Activated CD4-positive, alpha-beta T cell treated with anti-CD3 and anti-CD28 coated beads for 24 hours (primary cell): ENCODE data around the gene SPTBN1.

Source experiments
- DNase-seq, 2 donors: peaks; one replicate each; pipeline ENCODE4 v3.0.0-alpha.2; 2020; ENCODE audit warnings: low read depth in 2 of 2

SPTBN1 gene

DNA sequence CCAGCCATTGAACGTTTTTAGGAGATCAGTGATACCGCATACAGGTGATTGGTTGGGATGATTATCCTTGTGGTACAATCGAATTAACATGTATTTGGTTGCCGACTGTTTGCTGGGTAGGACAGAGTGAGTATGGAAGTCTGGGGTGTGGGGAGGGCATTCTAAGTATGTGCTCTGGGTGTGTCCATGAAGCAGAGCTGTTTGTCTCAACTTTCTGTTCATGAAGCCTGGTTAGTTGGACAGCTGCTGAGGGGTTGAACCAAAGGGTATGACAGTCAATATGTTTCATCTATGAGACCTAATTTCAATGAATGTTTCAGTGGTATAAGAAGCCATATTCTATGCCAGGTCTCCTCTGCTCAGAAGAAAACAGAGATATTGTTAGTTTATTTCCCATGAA, 21.9 kb upstream of the SPTBN1 start:
- DNase-seq = no peak

DNA sequence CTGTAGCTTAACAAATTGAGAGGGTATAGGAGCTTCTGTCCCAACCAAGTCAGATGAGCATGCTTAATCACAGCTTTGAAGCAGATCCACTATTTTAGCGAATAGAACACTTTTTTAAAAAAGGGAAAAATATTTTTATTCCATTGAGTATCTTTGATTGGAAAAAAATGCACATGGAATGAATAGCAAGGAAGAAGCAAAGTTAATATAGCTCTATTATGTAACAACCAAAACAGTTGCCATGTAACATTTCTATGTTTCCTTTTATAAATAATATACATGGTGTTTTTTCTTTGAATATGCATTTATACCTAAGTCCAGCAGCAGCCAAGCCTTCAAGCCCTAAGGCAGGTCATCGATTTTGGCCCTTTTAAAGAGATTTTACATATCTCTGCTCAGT, 21.4 kb upstream of the SPTBN1 start:
- DNase-seq = no peak

DNA sequence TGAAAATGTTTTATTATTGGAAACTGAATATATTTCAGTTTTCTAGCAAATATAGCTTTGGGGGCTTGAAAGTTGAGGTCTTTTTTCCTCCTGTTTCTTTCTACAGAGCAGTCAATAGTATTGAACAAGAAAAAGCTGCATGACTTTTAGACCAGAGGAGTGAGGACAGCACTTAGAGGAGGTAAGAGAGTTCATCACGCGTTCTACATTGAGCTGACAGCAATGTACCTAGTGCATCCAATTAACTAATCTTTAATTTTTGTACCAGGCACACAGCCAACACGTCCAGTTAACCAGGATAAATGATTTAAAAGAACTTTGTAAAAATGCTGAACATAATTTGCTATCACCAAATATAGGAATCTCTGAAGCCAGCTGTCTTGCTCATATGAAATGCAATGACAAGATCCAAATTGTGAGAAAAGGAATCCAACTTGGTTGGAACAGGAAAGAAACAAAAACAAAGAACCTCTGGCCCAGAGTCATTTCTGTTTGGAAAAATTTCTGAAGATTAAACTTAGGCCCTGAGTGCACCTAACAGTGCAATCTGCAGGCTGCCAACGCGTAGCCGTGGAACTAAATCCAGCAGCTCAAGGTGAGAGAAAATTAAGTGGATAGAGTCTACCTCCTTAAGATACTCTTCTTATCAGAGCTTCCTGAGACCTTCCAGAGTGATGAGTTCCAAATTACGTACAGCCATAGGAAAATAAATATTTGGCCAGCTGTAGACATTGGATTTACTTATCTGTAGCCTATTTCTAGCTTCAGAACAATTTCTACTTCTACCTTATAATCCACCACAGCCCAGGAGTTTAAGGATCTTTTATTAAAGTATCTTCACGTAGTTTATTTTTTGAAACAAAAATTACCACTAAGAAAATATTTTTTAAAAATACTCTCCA, 20.6 kb upstream of the SPTBN1 start:
- no peak for DNase-seq

DNA sequence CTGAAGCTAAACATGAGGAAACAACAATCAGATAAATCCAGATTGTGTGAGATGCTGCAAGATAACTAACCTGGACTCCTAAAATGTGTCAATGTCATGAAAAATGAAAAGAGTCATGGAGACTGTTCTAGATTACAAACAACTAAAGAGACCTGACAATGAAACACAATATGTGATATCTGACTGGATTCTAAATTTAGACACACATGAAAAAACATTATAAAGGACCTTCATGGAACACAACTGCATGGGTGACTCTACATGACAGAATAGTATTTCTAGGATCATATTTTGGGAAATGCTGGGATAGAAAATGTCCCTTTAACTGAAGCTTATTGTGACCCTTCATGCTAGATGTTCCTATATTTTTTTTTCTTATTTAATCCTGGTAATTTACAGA, 18.5 kb upstream of the SPTBN1 start:
- no peak for DNase-seq

DNA sequence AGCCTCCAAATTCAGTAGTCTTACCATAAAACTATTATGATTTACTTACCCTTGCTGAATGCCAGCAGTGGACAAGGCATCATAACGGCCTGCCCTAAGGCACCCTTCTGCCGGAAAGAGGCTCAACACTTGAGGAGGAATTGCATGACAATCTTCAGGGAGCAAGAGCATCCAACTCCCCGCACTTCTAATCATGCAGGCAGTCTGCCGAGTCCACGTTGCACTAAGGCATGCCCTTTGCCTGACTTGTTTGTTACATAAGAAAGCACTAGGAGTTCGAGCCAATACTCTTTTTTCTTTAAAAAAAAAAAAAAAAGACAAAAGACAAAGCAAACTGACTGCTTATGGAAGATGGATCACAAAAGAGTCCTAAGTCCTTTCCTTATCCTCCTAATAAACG, 17.9 kb upstream of the SPTBN1 start:
- no peak for DNase-seq

DNA sequence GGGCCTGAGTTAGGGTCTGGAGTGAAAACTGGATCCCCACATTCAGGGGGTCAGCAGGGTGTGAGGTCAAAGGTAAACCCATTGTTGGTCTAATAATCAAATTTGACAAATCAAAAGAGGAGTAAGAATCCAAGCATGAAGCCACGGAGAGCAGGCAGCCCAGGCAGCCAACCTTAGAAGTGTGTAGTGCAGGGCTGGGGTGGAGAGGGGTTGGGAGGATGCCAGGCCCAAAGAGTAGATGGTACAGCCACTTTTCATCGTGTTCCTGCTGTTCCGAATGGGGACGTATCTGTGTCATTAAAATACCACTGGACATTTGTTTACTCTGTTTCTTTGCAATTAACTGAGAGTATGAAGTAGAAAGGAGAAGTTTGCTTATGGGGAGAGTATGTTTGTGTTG, 16.5 kb upstream of the SPTBN1 start:
- DNase-seq = no peak

DNA sequence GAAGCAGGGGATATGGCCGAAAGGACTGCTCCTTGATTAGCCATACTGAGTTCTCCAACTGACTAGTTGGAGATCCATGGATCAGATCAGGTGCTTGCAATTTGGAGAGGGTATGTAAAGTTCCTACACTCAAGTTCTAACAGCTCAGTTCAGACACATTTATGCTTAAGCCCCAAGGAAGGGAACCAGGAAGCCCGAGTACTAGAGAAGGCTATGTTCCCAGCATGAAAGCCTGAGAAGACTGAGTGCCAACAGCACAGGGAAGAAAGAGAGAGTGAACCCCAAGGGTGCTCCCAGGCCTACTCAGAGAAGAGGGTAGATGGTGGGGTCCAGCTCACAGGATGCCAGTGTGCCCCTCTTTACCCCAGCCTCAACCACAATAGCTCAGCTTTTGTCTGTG, 16.1 kb upstream of the SPTBN1 start:
- DNase-seq = no peak

DNA sequence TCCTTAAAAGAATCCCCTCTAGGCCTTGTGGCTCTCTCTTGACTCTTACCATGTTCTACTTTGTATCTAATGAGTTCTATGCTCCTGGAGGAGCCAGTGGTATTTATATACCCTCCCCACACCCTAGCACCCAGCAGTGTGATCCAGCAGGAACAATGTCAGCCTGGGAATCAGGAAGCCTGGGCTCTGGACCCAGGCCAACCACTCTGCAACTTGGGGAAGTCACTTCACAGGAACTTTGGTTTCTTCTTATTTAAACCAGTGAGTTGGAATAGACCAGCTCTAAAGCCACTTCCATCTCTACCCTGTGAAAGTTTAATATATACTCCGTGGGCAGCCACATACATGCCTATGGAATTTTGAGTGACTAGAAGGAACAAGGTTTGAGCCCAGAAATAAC, 11.6 kb upstream of the SPTBN1 start:
- DNase-seq = no peak

DNA sequence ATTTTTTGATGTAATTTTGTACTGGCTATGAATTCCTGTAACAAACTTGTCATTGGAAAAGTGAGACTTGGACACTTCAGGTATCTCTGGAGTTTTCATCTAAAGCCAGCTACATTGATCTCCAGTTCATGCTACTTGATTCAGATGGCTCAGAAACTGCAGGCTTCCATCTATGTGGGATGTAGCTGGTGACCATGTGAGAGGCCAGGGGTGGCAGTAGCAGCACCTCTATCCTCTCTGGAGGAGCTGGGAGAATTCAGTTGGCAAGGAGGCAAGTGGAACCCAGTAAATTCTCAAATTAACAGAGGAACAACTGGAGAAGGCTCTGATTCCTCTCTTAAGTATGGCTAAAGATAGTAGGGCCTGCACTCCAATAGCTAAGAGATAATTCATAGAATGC, 10.0 kb upstream of the SPTBN1 start:
- no peak for DNase-seq

DNA sequence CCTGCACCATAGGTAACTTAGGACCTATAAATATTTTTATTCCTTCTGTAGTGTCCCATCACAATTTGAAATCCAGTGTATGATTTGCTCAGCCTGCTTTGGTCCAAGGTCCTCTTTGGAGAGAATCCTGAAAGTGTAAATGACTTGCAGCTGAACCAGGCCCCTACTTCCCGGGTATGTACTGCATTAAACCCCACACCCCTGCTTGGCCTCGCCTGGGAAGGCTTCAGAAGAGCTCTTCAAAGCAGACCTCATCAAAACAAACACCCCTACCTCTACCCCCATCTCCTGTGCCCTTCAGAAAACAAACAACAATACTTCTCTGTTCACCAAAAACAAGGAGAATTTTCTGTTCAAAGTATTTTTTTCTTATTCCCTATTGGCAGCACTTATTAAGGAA, 9.5 kb upstream of the SPTBN1 start:
- no peak for DNase-seq

DNA sequence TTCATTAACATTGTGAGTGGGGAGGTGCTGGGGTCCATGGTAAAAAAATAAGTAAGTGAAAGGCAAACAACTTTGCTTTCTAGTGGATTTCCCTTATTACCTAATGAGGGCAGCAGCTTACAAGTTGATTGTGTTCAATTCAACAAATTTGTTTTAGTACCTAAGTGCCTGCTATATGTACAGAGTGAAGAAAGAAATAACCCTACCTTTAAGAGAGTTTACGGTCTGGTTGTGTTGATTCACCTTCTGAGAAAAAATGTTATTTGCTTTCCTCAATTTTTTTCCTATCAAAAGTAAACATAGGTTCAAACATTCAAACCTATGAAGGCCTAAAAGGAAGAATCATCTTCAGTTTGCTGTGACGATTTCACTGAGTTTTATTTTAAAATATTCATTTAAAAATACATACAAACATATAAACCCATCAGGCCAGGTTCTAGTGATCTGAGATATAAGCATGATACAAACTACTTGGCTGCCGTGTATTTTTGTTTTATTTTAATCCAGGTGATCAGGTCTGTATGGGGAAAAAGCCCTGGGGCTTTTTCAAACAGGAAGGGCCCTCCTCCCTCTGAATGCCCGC, 1.5 kb upstream of the SPTBN1 start:
- DNase-seq = no peak

DNA sequence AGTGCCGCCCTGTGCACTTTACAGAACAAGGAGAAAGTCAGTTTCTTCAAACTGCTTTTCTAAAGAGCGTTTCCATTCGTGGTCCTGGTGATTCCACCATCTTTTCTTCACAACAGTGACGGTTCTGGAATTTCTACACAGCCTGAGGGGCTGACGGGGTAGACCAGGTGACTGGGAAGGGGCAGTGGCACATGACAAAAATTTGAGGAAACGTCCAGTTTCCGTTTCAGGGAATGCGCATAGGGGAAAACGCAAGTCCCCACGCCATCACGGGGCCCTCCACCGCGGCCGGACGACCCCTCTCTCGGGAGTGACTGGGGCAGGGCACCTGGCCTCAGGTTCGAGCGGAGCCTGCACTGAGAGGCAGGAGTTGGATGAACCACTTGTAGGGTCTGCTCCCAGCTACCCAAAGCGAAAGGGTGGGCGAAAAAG, 980 bp upstream of the SPTBN1 start:
- DNase-seq = no peak

DNA sequence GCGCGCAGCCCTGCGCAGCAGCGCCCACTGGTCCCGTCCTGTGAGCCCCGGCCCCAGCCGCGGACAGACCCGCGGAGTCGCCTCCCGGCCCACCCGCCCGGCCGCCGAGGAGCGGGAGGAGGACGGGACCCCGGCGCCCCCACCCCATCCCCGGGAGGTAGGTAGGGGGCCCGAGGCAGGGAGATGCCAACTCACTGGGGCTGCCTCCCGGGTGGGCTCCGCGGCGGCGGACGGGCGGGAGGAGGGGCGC, 160 bp downstream of the SPTBN1 start:
- DNase-seq = no peak

DNA sequence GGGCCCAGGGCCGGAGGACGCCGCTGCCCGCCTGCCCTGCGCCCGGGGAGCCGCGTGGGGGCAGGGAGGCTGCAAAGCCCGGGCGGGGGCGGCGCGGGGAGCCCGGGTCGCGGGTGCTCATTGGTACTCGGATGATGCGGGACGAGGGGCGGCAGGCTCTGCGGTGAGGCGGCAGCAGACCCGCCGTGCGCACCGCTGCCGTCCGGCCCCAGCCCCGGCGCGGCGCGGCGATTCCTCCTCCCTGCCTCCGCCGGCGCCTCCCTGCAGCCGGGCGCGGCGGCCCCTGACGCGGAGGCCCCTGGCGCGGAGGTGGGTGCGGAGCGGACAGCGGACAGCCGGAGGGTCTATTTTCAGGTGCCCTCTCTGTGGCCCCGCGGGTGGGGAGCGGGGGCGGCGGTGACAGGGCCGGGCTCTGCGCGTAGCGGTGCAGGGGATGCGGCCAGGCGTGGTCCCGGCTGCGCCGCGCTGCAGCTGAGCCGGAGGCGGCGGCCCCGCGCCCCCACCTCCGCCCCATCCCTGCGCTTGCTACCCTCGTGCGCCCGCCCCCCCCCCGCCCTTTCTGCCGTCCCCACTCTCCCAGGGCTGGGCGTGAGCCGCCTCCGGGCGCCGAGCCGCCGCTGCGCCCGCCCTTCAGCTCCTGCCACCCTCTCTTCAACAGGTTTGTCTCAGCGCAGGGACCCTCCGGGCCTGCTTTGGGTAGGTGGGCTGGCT, 640 bp downstream of the SPTBN1 start:
- DNase-seq = no peak

DNA sequence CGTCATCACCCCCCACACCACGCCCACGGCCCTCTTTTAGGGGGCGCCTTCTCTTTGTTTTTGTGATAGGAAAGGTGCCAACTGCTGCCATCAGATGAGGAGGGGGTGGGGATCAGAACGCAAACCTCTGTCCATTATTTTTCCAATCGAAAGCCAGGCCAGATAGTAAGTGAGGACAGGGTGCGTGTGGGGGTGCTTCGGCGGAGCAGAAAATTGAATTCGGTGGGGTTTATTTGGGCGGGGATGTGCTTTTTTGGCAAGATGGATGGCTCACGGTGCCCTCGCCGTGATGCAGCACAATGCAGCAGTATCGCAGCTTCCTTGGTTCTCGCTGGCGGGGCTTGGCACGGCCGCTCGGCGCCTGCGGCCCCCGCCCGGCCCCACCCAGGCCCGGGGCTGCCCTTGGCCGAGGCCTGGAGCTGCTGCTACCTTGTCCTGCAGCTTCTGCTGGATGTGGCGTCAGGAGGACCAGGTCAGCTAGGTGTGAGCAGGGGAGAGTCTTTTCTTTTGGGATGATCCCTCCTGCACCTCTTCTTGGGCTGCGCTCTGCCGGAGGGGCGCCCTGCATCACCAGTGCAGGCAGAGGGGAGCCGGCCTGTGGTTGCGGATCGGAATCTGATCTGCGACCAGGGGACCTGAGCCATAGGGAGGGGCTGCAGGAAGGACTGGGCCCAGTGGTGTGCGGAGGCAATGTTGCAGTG, 1.3 kb downstream of the SPTBN1 start:
- DNase-seq = no peak

DNA sequence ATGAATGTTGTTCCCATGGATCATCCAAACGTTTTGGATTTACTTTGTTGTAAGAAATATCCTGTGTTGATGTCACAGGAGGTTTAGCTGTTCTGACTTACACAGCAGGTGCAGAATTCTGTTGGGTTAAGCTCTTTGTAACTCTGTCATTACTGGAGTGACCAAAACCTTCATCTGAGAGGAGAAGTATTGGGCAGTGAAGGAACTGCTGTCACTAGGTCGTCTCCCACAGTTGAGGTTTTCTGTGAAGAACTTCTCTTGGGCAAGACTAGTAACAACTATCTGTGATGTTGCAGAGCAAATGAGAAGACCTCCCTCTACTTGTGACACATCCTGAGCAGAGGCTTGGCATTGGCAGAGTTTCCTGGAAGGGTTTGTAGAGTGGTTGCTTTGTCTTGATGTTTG, 2.9 kb downstream of the SPTBN1 start:
- no peak for DNase-seq

DNA sequence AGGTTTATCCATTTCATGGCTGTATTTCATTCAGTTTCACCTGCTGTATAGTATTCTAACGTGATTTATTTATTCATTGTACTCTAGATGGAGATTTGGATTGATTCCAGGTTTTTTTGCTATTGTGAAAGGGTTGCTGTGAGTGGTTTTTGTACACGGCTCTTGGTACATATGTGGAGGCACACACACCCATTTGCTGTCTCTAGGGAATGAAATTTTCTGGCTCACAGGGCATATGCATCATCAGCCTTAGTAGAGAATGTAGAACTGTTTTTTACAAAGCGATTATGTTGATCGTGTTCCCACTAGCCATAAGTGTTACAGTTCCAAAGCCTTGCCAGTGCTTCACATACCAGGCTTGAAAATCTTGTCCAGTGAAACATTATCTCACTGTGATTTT, 5.1 kb downstream of the SPTBN1 start:
- no peak for DNase-seq

DNA sequence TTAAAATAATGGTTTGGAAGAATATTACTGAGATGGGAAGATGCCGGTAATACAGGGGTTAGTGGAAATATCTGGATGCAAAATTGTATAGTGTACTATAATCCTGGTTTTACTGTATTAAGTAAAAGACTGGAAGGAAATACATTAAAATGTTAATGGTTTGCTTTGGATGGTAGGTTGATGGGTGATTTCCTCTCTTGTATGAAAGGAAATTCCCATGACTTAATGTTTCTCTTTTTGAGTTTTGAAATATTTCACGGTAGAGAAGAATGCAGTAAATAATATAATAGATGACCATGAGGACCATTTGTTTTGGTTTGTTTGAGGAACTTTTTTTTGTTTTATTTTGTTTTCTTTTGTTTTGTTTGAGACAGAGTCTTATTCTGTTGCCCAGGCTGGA, 8.2 kb downstream of the SPTBN1 start:
- DNase-seq = no peak

DNA sequence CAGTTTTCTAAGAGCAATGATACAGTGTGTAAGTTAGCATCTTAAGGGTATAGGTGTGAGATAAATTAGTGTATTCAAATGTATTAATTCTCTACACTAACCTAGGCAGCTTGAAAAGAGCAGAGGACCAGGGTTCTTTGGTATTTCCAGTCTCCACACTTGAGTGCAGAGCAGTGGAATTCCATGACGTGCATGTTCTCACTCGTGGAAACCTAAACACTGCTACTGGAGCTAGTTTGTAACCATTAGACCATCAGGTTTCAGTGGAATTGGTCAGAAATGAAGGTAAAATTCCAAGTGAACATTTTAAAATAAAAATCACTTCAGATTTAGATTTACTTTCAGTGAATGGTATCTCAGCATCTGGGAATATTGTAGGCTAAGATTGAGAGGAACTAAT, 9.0 kb downstream of the SPTBN1 start:
- DNase-seq = no peak

DNA sequence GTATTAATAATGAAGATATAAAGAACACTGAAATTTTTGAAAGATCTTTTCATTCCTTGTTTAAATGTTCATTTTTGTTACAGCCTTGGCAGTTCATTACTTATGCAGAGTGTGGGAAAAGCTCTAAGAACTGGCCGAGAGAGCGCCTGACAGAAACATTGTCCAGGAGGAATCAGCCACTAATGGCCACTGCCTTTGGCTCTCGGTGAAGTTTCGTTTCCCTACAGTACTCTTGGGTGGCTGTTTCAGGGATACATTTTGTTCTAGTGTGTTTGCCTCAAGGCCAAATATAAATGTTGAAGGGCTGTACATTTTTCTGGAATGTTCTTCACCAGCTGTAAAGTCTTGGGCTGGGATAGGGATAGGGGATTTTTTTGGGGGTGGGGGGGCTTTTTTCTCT, 10.7 kb downstream of the SPTBN1 start:
- DNase-seq = no peak

DNA sequence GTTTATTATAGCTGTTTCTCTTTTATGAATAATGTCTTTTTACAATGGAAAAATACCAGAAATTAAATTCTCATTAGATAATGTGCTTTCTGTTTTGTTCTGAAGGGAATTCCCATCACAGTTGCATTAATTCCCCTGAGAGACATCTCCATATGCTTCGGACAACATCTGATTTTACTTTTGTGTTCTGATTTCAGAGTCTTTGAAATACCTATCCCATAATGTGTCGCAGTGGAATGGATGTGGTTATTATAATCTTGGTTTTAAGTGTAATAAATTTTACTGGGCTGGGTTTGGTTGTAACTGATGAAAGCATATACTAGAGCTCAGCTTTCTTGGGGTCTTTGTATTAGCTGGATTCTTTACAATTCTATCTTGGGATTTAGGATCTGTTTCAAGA, 12.5 kb downstream of the SPTBN1 start:
- DNase-seq = no peak

DNA sequence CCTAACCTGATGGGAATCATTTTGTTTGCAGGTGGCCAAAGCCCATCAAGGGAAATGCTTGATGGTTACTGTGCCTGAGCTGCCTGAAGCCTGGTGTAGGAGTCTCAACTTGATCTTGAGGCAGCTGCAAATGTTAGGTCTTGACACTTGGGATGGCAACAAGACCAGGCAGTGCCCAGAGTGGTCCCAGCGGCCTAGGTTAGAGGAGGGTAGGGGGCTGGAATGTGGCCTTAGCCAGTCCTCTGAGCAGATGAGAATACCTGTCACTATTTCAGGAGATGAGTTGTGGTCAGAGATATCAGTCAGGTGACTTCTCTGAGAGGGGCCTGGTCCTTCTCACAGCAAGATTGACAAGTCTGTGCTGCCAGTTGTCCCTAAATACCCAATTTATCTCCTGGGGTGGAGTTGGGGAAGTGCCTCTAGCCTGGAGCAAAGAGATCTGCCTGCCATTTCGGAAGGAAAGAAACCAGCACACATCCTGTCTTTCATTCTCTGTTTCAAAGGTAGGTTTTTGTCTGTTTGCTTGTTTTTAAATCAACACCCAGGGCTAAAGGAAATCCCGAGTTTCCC, 13.4 kb downstream of the SPTBN1 start:
- DNase-seq = no peak
